Measurements from ENCODE around the gene CDC23. TPM values are rescaled to one million over a fixed set of nuclear protein-coding genes. Genes with fewer than 3 reads are reported as not detected.
"Not testable (repeated sequence)": the region's sequence is repeated elsewhere in the genome, so short reads cannot be mapped to it uniquely, and the experiment has no call there.

The CDC23 gene
- total RNA-seq, 1 donor from 2014 or later: 13.2 TPM

DNA sequence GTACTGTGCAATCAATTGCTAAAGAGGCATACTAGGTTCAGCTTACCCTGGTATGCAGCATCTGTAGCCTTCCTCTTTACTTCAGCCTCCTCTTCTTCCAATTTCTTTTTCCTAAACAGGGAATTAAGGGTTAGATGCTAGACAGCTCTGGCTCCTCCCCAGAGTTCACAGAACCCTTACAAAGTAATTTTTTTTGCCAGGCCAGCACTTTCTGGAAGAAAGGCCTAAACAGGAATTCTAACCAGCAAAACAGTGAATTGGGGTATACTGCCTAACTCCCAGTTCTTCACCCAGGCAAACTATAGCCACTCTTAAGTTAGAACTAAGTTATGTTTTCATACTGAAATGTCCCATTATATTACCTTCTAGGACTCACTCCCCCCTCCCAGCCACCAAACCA, 42.8 kb downstream of the CDC23 start:
- Histone ChIP-seq H3K4me3 (no peak overlapping the region), H3K27ac (no peak overlapping the region), H3K9me3 (no peaks in the 10 kb centered on the region), H3K4me1 (no peaks in the 10 kb centered on the region), H3K27me3 (no peaks in the 10 kb centered on the region), H3K36me3 (peaks cover 85 to 98% of the 10 kb centered on the region in 2 donors)
- no peak for DNase-seq (ENCODE audit: low spot score in 2 of 2)
- TF ChIP-seq, protein P1, sequence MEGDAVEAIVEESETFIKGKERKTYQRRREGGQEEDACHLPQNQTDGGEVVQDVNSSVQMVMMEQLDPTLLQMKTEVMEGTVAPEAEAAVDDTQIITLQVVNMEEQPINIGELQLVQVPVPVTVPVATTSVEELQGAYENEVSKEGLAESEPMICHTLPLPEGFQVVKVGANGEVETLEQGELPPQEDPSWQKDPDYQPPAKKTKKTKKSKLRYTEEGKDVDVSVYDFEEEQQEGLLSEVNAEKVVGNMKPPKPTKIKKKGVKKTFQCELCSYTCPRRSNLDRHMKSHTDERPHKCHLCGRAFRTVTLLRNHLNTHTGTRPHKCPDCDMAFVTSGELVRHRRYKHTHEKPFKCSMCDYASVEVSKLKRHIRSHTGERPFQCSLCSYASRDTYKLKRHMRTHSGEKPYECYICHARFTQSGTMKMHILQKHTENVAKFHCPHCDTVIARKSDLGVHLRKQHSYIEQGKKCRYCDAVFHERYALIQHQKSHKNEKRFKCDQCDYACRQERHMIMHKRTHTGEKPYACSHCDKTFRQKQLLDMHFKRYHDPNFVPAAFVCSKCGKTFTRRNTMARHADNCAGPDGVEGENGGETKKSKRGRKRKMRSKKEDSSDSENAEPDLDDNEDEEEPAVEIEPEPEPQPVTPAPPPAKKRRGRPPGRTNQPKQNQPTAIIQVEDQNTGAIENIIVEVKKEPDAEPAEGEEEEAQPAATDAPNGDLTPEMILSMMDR (IDR thresholded peaks at IDR 0.05): no peak
- intact Hi-C loops (cut with DNase I): no loop called here

DNA sequence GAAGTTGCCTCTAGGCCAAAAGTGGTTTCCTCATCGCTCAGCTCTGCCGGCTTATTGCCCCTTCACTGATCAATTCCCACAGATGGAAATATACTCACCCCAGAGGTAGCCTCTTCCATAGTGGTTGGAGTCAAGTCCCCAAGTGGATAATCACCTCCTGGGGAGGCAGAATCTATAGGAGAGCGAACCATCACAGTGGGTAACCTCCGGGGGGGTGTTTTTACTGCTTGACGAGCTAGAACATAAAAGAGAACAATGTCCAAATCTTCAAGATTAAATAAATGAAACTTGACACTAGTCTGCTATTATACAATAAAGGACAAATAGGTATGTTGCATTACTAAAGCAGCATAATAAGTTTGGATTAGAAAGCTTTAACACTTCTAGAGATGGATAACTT, 44.0 kb downstream of the CDC23 start:
- H3K36me3 ChIP-seq: peaks cover 85 to 98% of the 10 kb centered on the region in 2 donors
- intact Hi-C loops (cut with DNase I): no loop called here
- H3K9me3 ChIP-seq: no peaks in the 10 kb centered on the region
- no peak overlapping the region for H3K4me3 ChIP-seq
- H3K27ac ChIP-seq: no peak overlapping the region
- TF ChIP-seq, protein P1 (IDR thresholded peaks at IDR 0.05): no peak
- H3K4me1 ChIP-seq: no peaks in the 10 kb centered on the region
- H3K27me3 ChIP-seq: no peaks in the 10 kb centered on the region
- no peak for DNase-seq (ENCODE audit: low spot score in 2 of 2)

DNA sequence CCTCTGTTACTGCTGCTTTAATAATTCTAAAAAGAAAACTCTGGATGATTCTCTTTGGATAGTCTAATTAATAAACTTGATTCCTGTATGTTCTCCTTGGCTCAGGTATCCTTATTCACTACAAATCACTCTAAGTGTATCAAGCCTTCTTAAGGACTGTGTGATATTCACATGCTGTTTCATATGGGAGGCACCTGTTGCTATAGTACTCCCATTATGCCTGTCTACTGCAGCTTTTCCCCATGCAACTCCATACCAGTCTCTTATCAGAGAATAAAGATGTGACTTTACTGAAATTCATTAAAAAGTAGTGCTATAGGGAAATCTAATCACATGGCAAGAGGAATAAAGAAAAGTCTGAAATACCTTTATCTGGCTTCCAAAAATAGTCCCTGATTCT, 49.4 kb downstream of the CDC23 start:
- DNase-seq (ENCODE audit: low spot score in 2 of 2): no peak
- Histone ChIP-seq H3K4me1 (no peaks in the 10 kb centered on the region), H3K9me3 (no peaks in the 10 kb centered on the region), H3K4me3 (no peak overlapping the region), H3K27ac (no peak overlapping the region), H3K27me3 (no peaks in the 10 kb centered on the region), H3K36me3 (peaks cover 94 to 100% of the 10 kb centered on the region in 2 donors)
- intact Hi-C loops (cut with DNase I): no loop called here
- TF ChIP-seq, protein P1 (IDR thresholded peaks at IDR 0.05): no peak

DNA sequence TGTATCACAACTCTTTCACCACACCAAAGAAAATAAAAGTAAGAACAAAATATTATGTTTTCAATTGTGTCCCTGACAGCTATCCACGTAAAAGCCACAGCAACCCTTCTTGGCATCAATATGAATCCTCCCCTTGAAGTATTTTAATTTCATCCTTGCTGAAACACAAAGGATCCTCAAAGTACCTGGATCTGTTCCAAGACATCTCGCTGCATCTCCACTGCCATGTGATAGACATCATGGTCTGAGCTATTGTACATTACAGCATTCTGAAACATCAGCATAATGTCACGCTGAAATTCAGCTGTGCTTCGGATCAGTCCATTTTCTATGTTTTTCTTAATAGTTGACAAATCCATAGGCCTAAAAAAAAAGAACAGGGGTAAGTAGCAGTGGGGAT, 52.4 kb downstream of the CDC23 start:
- DNase-seq (ENCODE audit: low spot score in 2 of 2): no peak
- intact Hi-C loops (cut with DNase I): no loop called here
- H3K9me3 ChIP-seq: no peaks in the 10 kb centered on the region
- H3K36me3 ChIP-seq: peaks cover 91 to 97% of the 10 kb centered on the region in 2 donors
- no peak overlapping the region for H3K4me3 ChIP-seq
- TF ChIP-seq, protein P1 (IDR thresholded peaks at IDR 0.05): no peak
- no peaks in the 10 kb centered on the region for H3K27me3 ChIP-seq
- H3K27ac ChIP-seq: no peak overlapping the region
- H3K4me1 ChIP-seq: no peaks in the 10 kb centered on the region

DNA sequence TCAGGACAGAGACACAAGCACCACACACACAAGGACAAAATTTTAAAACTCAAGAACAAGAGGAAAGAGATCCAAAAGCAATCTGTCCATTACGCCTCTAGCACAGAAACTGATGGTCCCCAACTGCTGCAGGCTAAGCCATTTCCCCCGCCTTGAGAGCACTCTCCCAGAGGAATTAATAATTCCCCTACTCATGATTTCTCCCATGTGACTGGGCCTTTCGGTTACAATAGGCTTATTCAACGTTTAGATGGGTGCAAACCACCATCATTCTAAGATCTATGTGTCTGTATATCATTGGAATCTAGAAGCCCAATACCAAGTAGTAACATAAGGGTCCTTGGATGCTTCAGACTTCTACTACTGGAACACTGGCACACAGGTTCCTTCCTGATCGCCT, 53.5 kb downstream of the CDC23 start:
- TF ChIP-seq, protein P1 (IDR thresholded peaks at IDR 0.05): no peak
- Histone ChIP-seq H3K4me1 (no peaks in the 10 kb centered on the region), H3K4me3 (no peak overlapping the region), H3K9me3 (no peaks in the 10 kb centered on the region), H3K36me3 (peaks cover 80 to 87% of the 10 kb centered on the region in 2 donors), H3K27ac (no peak overlapping the region), H3K27me3 (no peaks in the 10 kb centered on the region)
- DNase-seq (ENCODE audit: low spot score in 2 of 2): no peak
- intact Hi-C loops (cut with DNase I): no loop called here

DNA sequence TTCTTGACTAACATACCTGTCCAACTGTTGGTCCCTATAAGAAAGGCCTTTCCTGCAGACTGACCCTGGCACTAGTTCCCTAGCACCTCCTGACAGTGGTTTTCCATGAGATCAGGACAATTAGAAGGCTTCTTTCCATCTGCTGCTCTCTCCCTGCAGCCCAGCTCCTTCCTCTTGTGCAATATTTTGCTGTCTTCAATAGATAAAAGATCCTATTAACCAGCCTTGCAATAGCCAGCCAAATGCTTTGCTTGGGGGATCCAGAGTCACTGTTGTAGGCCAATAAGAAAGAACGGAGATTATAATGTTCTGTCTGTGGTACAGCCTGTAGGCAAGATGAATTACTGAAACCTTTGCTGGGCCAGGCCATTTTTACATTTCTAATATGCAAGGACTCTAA, 55.5 kb downstream of the CDC23 start:
- no peak overlapping the region for H3K27ac ChIP-seq
- TF ChIP-seq, protein P1 (IDR thresholded peaks at IDR 0.05): no peak
- DNase-seq (ENCODE audit: low spot score in 2 of 2): no peak
- intact Hi-C loops (cut with DNase I): no loop called here
- H3K4me3 ChIP-seq: no peak overlapping the region
- H3K9me3 ChIP-seq: no peaks in the 10 kb centered on the region
- no peaks in the 10 kb centered on the region for H3K27me3 ChIP-seq
- peaks cover 60 to 66% of the 10 kb centered on the region in 2 donors for H3K36me3 ChIP-seq
- no peaks in the 10 kb centered on the region for H3K4me1 ChIP-seq

DNA sequence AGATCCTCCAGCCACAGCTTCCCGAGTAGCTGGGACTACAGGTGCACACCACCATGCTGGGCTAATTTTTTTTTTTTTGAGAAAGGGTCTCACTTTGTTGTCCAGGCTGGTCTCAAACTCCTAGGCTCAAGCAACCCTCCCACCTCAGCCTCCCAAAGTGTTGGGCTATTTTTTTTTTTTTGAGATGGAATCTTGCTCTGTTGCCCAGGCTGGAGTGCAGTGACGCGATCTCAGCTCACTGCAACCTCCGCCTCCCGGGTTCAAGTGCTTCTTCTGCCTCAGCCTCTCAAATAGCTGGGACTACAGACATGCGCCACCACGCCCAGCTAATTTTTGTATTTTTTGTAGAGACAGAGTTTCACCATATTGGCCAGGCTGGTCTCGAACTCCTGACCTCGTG, 57.1 kb downstream of the CDC23 start:
- intact Hi-C loops (cut with DNase I); H3K9me3 ChIP-seq; DNase-seq (ENCODE audit: low spot score in 2 of 2); H3K4me3 ChIP-seq; H3K4me1 ChIP-seq; H3K27me3 ChIP-seq; H3K27ac ChIP-seq: not testable (repeated sequence)
- H3K36me3 ChIP-seq: peaks cover 43 to 50% of the 10 kb centered on the region in 2 donors

Measured in ascending aorta (tissue), 2 donors.